Liver (tissue), 9 donors: ENCODE data around the gene CD79B. TPM values are rescaled to one million over a fixed set of nuclear protein-coding genes. Genes with fewer than 3 reads are reported as not detected.

Experiments used
- DNase-seq: peaks from one replicate; pipeline ENCODE4 v3.0.0-alpha.2; 2017; ENCODE audit warnings: low spot score
- H3K27ac ChIP-seq, 2 donors: one replicate each; pipeline ENCODE4 v1.7.0; 2013; ENCODE audit warnings: inconsistent platforms in 2 of 2, low read length in 2 of 2, control low read depth in 1 of 2, low read depth in 1 of 2, mild to moderate bottlenecking in 1 of 2
- H3K27me3 ChIP-seq, 4 donors: one replicate each; pipeline versions ENCODE4 v1.6.1 to v1.7.0; 2013; ENCODE audit warnings: low read length in 3 of 4, inconsistent platforms in 1 of 4, mild to moderate bottlenecking in 1 of 4, moderate library complexity in 1 of 4; ENCODE audit not compliant: control insufficient read depth in 4 of 4, insufficient read depth in 4 of 4
- H3K36me3 ChIP-seq, 4 donors: one replicate each; pipeline versions ENCODE4 v1.6.1 to v1.7.0; 2013; ENCODE audit warnings: low read length in 3 of 4, mild to moderate bottlenecking in 3 of 4, low read depth in 1 of 4, moderate library complexity in 1 of 4; ENCODE audit not compliant: control insufficient read depth in 4 of 4, insufficient read depth in 3 of 4
- H3K4me1 ChIP-seq, 4 donors: one replicate each; pipeline versions ENCODE4 v1.6.1 to v1.7.0; 2013; ENCODE audit warnings: low read length in 3 of 4, mild to moderate bottlenecking in 3 of 4, moderate library complexity in 1 of 4; ENCODE audit not compliant: control insufficient read depth in 4 of 4, insufficient read depth in 4 of 4
- H3K4me3 ChIP-seq, 3 donors: one replicate each; pipeline versions ENCODE4 v1.6.1 to v1.7.0; 2013; ENCODE audit warnings: low read length in 3 of 3, control low read depth in 1 of 3, low read depth in 1 of 3, mild to moderate bottlenecking in 1 of 3
- H3K9ac ChIP-seq, 2 donors: one replicate each; pipeline ENCODE4 v1.7.0; 2013; ENCODE audit warnings: low read length in 2 of 2, mild to moderate bottlenecking in 2 of 2, moderate library complexity in 2 of 2, control low read depth in 1 of 2, low read depth in 1 of 2
- H3K9me3 ChIP-seq, 4 donors: one replicate each; pipeline versions ENCODE4 v1.6.1 to v1.7.0; 2013; ENCODE audit warnings: low read length in 3 of 4; ENCODE audit not compliant: control insufficient read depth in 4 of 4
- CTCF ChIP-seq: fragments of 150-350 bp; IDR thresholded peaks from 2 replicates; pipeline ENCODE4 v1.5.1; 2017; ENCODE audit warnings: improper control_type of control experiment, low read depth, low read length; ENCODE audit not compliant: missing input control
- EGR1 ChIP-seq, 2 donors: IDR thresholded peaks; 2 replicates each; pipeline ENCODE4 v1.6.1; 2016 to 2018; ENCODE audit warnings: antibody characterized with exemption in 2 of 2, low read depth in 2 of 2
- FOXA1 ChIP-seq: IDR thresholded peaks from 2 replicates; pipeline ENCODE4 v1.6.1; 2016; ENCODE audit warnings: antibody characterized with exemption
- FOXA2 ChIP-seq: IDR thresholded peaks from 2 replicates; pipeline ENCODE4 v1.6.1; 2016; ENCODE audit warnings: antibody characterized with exemption
- HNF4A ChIP-seq, 2 donors: conservative IDR thresholded peaks; 2 replicates each; pipeline ENCODE4 v1.6.1; 2016; ENCODE audit warnings: antibody characterized with exemption in 2 of 2, mild to moderate bottlenecking in 2 of 2
- HNF4G ChIP-seq: IDR thresholded peaks from 2 replicates; pipeline ENCODE4 v1.6.1; 2016; ENCODE audit warnings: antibody characterized with exemption
- MAX ChIP-seq: IDR thresholded peaks from 2 replicates; pipeline ENCODE4 v1.6.1; 2016; ENCODE audit warnings: antibody characterized with exemption
- NR2F2 ChIP-seq: IDR thresholded peaks from 2 replicates; pipeline ENCODE4 v1.6.1; 2016; ENCODE audit warnings: antibody characterized with exemption
- RAD21 ChIP-seq, 2 donors: IDR thresholded peaks; 2 replicates each; pipeline ENCODE4 v1.6.1; 2016; ENCODE audit warnings: antibody characterized with exemption in 2 of 2, mild to moderate bottlenecking in 2 of 2
- RXRA ChIP-seq, 2 donors: IDR thresholded peaks; 2 replicates each; pipeline ENCODE4 v1.6.1; 2017 to 2018; ENCODE audit warnings: antibody characterized with exemption in 2 of 2, mild to moderate bottlenecking in 1 of 2
- SP1 ChIP-seq: IDR thresholded peaks from 2 replicates; pipeline ENCODE4 v1.6.1; 2018; ENCODE audit warnings: antibody characterized with exemption, mild to moderate bottlenecking
- TAF1 ChIP-seq: conservative IDR thresholded peaks from 2 replicates; pipeline ENCODE4 v1.6.1; 2016; ENCODE audit warnings: antibody characterized with exemption, mild to moderate bottlenecking
- YY1 ChIP-seq: IDR thresholded peaks from 2 replicates; pipeline ENCODE4 v1.6.1; 2016; ENCODE audit warnings: antibody characterized with exemption, mild to moderate bottlenecking
- ZBTB33 ChIP-seq: IDR thresholded peaks from 2 replicates; pipeline ENCODE4 v1.6.1; 2016; ENCODE audit warnings: antibody characterized with exemption
- WGBS: extraction: QIAGEN DNeasy Blood & Tissue Kit; methylation state at CpG from one replicate; pipeline ENCODE4 v1.1.7; 2013; 5-methylcytosine and 5-hydroxymethylcytosine counted together
- polyA plus RNA-seq, 2 donors: library from polyadenylated mRNA; stranded (reverse) in 1 of 2; unstranded in 1 of 2; fragments of 200-250 nt in 1 of 2; fragments of >200 nt in 1 of 2; fragmentation: Nextera tagmentation in 1 of 2; extraction: Ambion mirVana in 1 of 2; gene quantifications; one replicate each; pipeline versions ENCODE4 v1.2.1 to v1.2.3, GENCODE V29; 2013 to 2015
- total RNA-seq, 2 donors: library from RNA; depleted of rRNA; stranded (reverse); fragments of >200 nt; gene quantifications; one replicate each; pipeline ENCODE4 v1.2.3, GENCODE V29; 2014
- donor health status: healthy.
- donor health status: healthy.
- donor health status: healthy.
- donor health status: healthy.
- donor health status: healthy.

CD79B gene
- total and polyA plus RNA-seq, 4 donors = 1.3 to 6.5 (median 3.5) TPM

- DNase-seq = peak; percentile 54
- H3K27me3 ChIP-seq = no peaks in the 10 kb centered on the region
- H3K9me3 ChIP-seq = no peaks in the 10 kb centered on the region
- peak; percentile 59 to 79 for TF ChIP-seq RAD21 (IDR thresholded peaks at IDR 0.05)
- TF ChIP-seq RXRA (IDR thresholded peaks at IDR 0.05) = no peak
- TF ChIP-seq CTCF = peak; percentile 49
- TF ChIP-seq MAX = no peak
- no peak for TF ChIP-seq FOXA1
- H3K4me3 ChIP-seq = no peak overlapping the region
- H3K27ac ChIP-seq = no peak overlapping the region
- no peaks in the 10 kb centered on the region for H3K36me3 ChIP-seq
- peaks cover 0 to 4% (median 0%) of the 10 kb centered on the region in 4 donors for H3K4me1 ChIP-seq
- 85% methylated on average over 29 of the region's 29 CpGs for WGBS
- no peak overlapping the region for H3K9ac ChIP-seq
Measured at GRCh38 chr17:63950940-63951907, 19.1 kb upstream of the CD79B start.

GRCh38 chr17:63949576-63950250 lies 17.6 kb upstream of the CD79B start:
- TF ChIP-seq MAX = no peak
- TF ChIP-seq SP1 = no peak
- TF ChIP-seq YY1 = no peak
- no peak for TF ChIP-seq EGR1 (IDR thresholded peaks at IDR 0.05; ENCODE audit: low read depth in 2 of 2)
- no peak for TF ChIP-seq RXRA (IDR thresholded peaks at IDR 0.05)
- no peak for DNase-seq
- Histone ChIP-seq H3K4me3 (no peak overlapping the region), H3K36me3 (no peaks in the 10 kb centered on the region), H3K27ac (no peak overlapping the region), H3K27me3 (no peaks in the 10 kb centered on the region), H3K4me1 (peaks cover 0 to 4% (median 0%) of the 10 kb centered on the region in 4 donors), H3K9ac (no peak overlapping the region), H3K9me3 (no peaks in the 10 kb centered on the region)
- 80% methylated on average over 18 of the region's 18 CpGs for WGBS

- H3K9me3 ChIP-seq = no peaks in the 10 kb centered on the region
- H3K4me3 ChIP-seq = no peak overlapping the region
- no peaks in the 10 kb centered on the region for H3K36me3 ChIP-seq
- H3K27me3 ChIP-seq = no peaks in the 10 kb centered on the region
- WGBS = 91% methylated on average over 9 of the region's 9 CpGs
- no peak for DNase-seq
- peaks cover 0 to 4% (median 0%) of the 10 kb centered on the region in 4 donors for H3K4me1 ChIP-seq
- TF ChIP-seq ZBTB33 = no peak
- TF ChIP-seq RAD21 (IDR thresholded peaks at IDR 0.05) = no peak
- TF ChIP-seq FOXA2 = no peak
- no peak for TF ChIP-seq MAX
- no peak for TF ChIP-seq HNF4A (conservative IDR thresholded peaks at IDR 0.05)
- no peak for TF ChIP-seq EGR1 (IDR thresholded peaks at IDR 0.05; ENCODE audit: low read depth in 2 of 2)
- TF ChIP-seq FOXA1 = no peak
- no peak for TF ChIP-seq HNF4G
- TF ChIP-seq CTCF = no peak
- TF ChIP-seq YY1 = no peak
- TF ChIP-seq SP1 = no peak
- no peak for TF ChIP-seq RXRA (IDR thresholded peaks at IDR 0.05)
- TF ChIP-seq NR2F2 = no peak
- TF ChIP-seq TAF1 = no peak
- H3K9ac ChIP-seq = no peak overlapping the region
- H3K27ac ChIP-seq = no peak overlapping the region
Measured at GRCh38 chr17:63948521-63948920, 16.4 kb upstream of the CD79B start.
